ENCODE data around the gene LHX3.

- TF ChIP-seq TCF7 (IDR thresholded peaks at IDR 0.05; ENCODE audit: borderline replicate concordance) (no peak), PBX3 (IDR thresholded peaks at IDR 0.05; ENCODE audit: insufficient replicate concordance, low read depth, low read length) (no peak), CTCF (IDR thresholded peaks at IDR 0.05 in 2 of 3, conservative IDR thresholded peaks at IDR 0.05 in 1 of 3; ENCODE audit: control insufficient read depth in 2 of 3, extremely low read depth in 1 of 3, insufficient read depth in 1 of 3, low read depth in 3 of 3, low read length in 3 of 3) (no peak), CHD2 (IDR thresholded peaks at IDR 0.05; ENCODE audit: borderline replicate concordance, low read depth, low read length) (no peak), ZBED1 (IDR thresholded peaks at IDR 0.05; ENCODE audit: borderline replicate concordance) (no peak), TAF1 (IDR thresholded peaks at IDR 0.05; ENCODE audit: borderline replicate concordance, low read depth, low read length) (no peak), CEBPB (IDR thresholded peaks at IDR 0.05; ENCODE audit: borderline replicate concordance in 1 of 2, low read depth in 2 of 2, low read length in 2 of 2) (no peak), RCOR1 (conservative IDR thresholded peaks at IDR 0.05; ENCODE audit: low read depth, low read length) (no peak), MEF2B (IDR thresholded peaks at IDR 0.05; ENCODE audit: partially characterized antibody, poor library complexity, severe bottlenecking) (no peak)
Observed at GRCh38 chr9:136248951-136249876, 44.3 kb upstream of the LHX3 start.

Data from GM12878 (cell line).